Omental fat pad (tissue), 4 donors: ENCODE results near the gene NOL8. TPM values are rescaled to one million over a fixed set of nuclear protein-coding genes. Genes with fewer than 3 reads are reported as not detected.

ENCODE experiments used
- ATAC-seq: fragments of 150-250 bp; one replicate; pipeline ENCODE4 v1.9.1; 2016; ENCODE audit warnings: mild to moderate bottlenecking, moderate library complexity; ENCODE audit not compliant: low FRiP score
- DNase-seq: peaks from one replicate; pipeline ENCODE4 v3.0.0-alpha.2; 2019; ENCODE audit warnings: low spot score
- CTCF ChIP-seq, 3 donors: fragments of 450-650 bp; IDR thresholded peaks; one replicate each; pipeline ENCODE4 v1.5.1; 2016 to 2017; ENCODE audit warnings: antibody characterized with exemption in 3 of 3, mild to moderate bottlenecking in 3 of 3, moderate library complexity in 2 of 3
- total RNA-seq, 4 donors: library from RNA; depleted of rRNA; stranded (reverse); fragments of >200 nt; gene quantifications; one replicate each; pipeline ENCODE4 v1.1.0, GENCODE V29; 2016

NOL8 gene
- total RNA-seq, 4 donors from 2014 or later = 25.2 to 49.1 (median 34.7) TPM

DNA sequence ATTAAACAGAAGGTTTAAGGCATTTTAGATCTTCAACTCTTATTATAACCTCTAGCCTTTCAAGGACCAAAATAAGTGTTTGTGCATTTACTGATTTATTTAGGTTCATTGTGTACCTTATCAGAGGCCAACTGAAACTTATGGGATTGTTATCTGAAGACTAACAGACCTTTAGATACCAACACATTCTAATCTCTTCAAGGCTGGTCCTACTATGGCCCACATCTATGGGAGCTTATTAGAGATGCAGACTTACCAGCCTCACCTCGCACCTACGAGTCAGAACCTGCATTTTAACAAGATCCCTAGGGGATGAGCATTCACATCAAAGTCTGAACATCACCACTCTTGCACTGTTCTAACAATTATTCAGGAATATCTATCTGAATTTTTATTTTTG lies 33.6 kb downstream of the NOL8 start:
- ATAC-seq = no peak
- TF ChIP-seq CTCF (IDR thresholded peaks at IDR 0.05) = no peak

GRCh38 chr9:92290785-92291429 lies 34.2 kb downstream of the NOL8 start:
- DNase-seq (no peak), ATAC-seq (no peak)
- no peak for TF ChIP-seq CTCF (IDR thresholded peaks at IDR 0.05)

More for the DNA sequence above, 33.6 kb downstream of the NOL8 start:
- DNase-seq = no peak

DNA sequence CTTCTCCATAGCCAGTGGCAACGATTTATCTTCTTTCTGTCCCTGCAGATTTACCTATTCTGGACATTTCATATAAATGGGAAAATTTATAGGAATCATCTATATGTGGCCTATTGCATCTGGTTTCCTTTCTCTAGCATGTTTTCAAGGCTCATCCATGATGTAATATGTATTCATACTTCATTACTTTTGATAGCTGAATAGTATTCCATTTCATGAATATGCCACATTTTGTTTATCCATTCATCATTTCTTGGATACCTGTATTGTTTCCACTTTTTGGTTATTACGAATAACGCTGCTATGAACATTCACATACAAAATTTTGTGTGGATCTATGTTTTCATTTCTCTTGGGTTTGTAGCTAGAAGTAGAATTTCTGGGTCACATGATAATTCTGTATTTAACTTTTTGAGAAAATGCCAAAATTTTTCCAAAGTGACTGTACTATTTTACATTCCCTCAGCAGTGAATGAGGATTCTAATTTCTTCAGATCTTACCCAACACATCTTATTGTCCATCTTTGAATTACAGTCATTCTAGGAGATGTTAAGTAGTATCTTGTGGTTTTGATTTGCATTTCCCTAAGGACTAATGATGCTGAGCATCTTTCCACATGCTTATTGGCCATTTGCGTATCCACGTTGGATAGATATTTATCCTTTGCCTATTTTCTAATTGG lies 35.3 kb downstream of the NOL8 start:
- DNase-seq (no peak), ATAC-seq (no peak)
- no peak for TF ChIP-seq CTCF (IDR thresholded peaks at IDR 0.05)

DNA sequence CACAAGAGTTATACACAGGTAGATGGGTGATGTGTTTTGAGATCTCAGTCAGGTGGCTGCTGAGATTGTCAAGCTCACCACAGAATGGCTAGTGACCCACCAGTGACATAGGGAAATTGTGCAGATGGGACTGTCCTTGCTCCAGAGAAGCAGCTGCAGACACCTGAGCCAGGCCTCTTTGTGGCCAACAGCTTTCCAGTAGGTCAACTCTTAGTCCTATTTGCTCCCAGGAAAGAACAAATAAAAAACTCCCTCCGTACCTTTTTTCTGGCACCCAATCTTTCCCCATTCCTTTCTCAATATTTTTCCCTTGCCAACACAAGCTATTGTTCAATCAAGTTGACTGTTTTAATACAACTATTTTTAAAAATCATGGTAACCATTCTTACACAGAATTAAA lies 45.8 kb downstream of the NOL8 start:
- DNase-seq (no peak), ATAC-seq (no peak)
- TF ChIP-seq CTCF (IDR thresholded peaks at IDR 0.05) = no peak

- ATAC-seq (no peak), DNase-seq (no peak)
- TF ChIP-seq CTCF (IDR thresholded peaks at IDR 0.05) = no peak
Observed at GRCh38 chr9:92278110-92278509, 47.0 kb downstream of the NOL8 start.

DNA sequence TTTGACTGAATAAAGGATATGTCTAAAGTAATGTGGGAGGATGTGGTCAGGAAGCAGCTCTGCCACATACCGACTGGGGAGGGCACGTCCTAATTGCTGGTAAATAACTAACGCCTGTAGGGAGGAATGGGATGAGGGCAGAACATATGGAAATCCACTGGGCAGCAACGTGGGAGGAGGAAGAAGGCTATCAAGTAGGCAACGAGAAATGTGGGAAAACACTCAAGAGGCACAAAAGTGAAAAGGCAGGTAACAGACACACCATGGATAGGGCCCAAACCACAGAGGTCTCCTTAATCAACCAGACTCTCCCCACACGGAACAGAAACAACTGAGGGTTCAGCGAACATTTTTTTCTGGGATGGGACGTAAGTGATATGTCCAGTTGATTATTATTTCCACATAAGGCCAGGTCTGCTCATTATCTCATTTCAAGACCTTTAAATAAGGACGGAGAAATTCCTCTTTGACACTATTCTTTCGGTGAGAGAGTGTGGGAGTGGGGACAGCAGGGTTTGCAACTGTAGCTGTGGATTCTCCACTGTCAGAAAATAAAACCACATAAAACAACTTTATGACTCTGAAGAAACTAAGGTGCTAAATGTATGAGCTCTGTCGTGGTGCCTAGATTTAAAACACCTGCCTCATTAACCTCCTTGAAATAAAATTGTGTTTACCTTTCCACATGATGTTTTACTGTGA lies 48.7 kb downstream of the NOL8 start:
- ATAC-seq (no peak), DNase-seq (no peak)
- TF ChIP-seq CTCF (IDR thresholded peaks at IDR 0.05) = no peak
